SH-SY5Y (cell line): ENCODE measurements around the gene KLKB1.

ENCODE experiments used
- GATA2 ChIP-seq: IDR thresholded peaks from 2 replicates; pipeline ENCODE4 v1.6.1; 2011; ENCODE audit warnings: mild to moderate bottlenecking, low read depth, low read length
- GATA3 ChIP-seq: IDR thresholded peaks from 2 replicates; pipeline ENCODE4 v1.6.1; 2011; ENCODE audit warnings: low read depth, mild to moderate bottlenecking, low read length, moderate library complexity

DNA sequence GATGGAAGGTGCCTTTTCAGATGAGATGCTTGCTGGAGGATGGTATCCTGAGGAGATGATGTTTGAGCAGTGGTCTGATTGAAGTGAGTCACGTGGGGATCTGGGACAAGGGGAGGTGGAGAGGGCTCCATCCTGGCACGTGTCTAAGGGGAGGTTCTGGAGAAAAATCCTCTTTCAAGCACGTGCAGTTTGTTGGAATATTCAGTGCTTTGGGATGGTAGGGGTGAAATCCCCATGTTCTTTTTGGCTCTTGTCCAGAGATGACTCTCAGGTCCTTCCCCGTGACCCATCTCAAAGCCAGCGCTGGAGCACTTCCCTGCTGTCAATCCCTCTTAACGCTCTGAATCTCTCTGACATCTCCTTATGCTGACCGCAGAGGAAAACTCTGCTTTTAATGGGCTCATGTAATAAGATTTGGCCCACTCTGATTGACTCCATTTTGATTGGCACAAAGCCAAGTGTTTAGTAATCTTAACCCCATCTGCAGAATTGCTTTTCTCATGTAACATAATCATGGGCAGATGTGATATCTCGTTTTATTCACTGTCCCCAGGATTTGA, 10.8 kb upstream of the KLKB1 start:
- TF ChIP-seq GATA2 (peak; percentile 95), GATA3 (peak; percentile 95)
